ENCODE measurements around the gene MAP7. TPM values are rescaled to one million over a fixed set of nuclear protein-coding genes. Genes with fewer than 3 reads are reported as not detected.
A peak's percentile ranks its signal among the peaks of the same experiment; 100 is the strongest.
"Not testable (repeated sequence)": the region's sequence is repeated elsewhere in the genome, so short reads cannot be mapped to it uniquely, and the experiment has no call there.

MAP7 gene
- total and polyA plus RNA-seq, 2 experiments from 2014 or later = 0.76 to 0.79 TPM

GRCh38 chr6:136593748-136594490, 43.7 kb upstream of the MAP7 start:
- in situ Hi-C loops (cut with MboI) = no loop called here
- WGBS, 2 experiments (ENCODE audit: low coverage in 1 of 2, low lambda C conversion rate in 2 of 2, missing lambda C conversion rate in 2 of 2) = 34 to 41% methylated on average over 6 of the region's 6 CpGs

GRCh38 chr6:136592930-136593673, 42.9 kb upstream of the MAP7 start:
- Histone ChIP-seq H3K9me2 (ENCODE audit: insufficient read depth) (no peaks in the 10 kb centered on the region), H3K4me3 (peak overlapping the region; percentile 50), H3K79me2 (ENCODE audit: insufficient read depth) (no peaks in the 10 kb centered on the region), H3K36me3 (ENCODE audit: low read depth) (no peaks in the 10 kb centered on the region), H3K4me2 (ENCODE audit: unreplicated experiment) (peak overlapping the region; percentile 82), H3F3A (ENCODE audit: insufficient read depth) (peaks cover 26% of the 10 kb centered on the region), H3K4me1 (ENCODE audit: insufficient read depth) (peaks cover 21% of the 10 kb centered on the region), H3K9ac (peak overlapping the region; percentile 66), H3K27ac (peak overlapping the region; percentile 92), H3K9me3 (ENCODE audit: low read depth) (no peaks in the 10 kb centered on the region), H4K20me1 (ENCODE audit: insufficient read depth) (no peaks in the 10 kb centered on the region), H2AFZ (peak overlapping the region; percentile 46), H3K27me3 (replicated peaks; ENCODE audit: insufficient read depth) (no peaks in the 10 kb centered on the region)
- peak; percentile 83 for DNase-seq
- in situ Hi-C loops (cut with MboI) = no loop called here
- TF ChIP-seq EZH2 (IDR thresholded peaks at IDR 0.05; ENCODE audit: insufficient read depth, poor library complexity, severe bottlenecking) (no peak), EZH2phosphoT487 (IDR thresholded peaks at IDR 0.05; ENCODE audit: insufficient read depth, low read depth) (no peak)
- 38 to 47% methylated on average over 2 of the region's 2 CpGs for WGBS, 2 experiments (ENCODE audit: low coverage in 1 of 2, low lambda C conversion rate in 2 of 2, missing lambda C conversion rate in 2 of 2)

More at GRCh38 chr6:136593748-136594490, 43.7 kb upstream of the MAP7 start:
- no peaks in the 10 kb centered on the region for H3K36me3 ChIP-seq (ENCODE audit: low read depth)
- H3K79me2 ChIP-seq (ENCODE audit: insufficient read depth) = no peaks in the 10 kb centered on the region
- H2AFZ ChIP-seq = peak overlapping the region; percentile 46
- H4K20me1 ChIP-seq (ENCODE audit: insufficient read depth) = no peaks in the 10 kb centered on the region
- 0 out of 2 replicates have a peak, but pooled peaks have one; percentile 76 for TF ChIP-seq EZH2phosphoT487 (IDR thresholded peaks at IDR 0.05; ENCODE audit: insufficient read depth, low read depth)
- TF ChIP-seq EZH2 (IDR thresholded peaks at IDR 0.05; ENCODE audit: insufficient read depth, poor library complexity, severe bottlenecking) = no peak
- H3K9me3 ChIP-seq (ENCODE audit: low read depth) = no peaks in the 10 kb centered on the region
- DNase-seq = peak; percentile 96
- H3K4me1 ChIP-seq (ENCODE audit: insufficient read depth) = peaks cover 21% of the 10 kb centered on the region
- peak overlapping the region; percentile 82 for H3K4me2 ChIP-seq (ENCODE audit: unreplicated experiment)
- H3K9ac ChIP-seq = peak overlapping the region; percentile 66
- H3K9me2 ChIP-seq (ENCODE audit: insufficient read depth) = no peaks in the 10 kb centered on the region
- H3K27me3 ChIP-seq (replicated peaks; ENCODE audit: insufficient read depth) = no peaks in the 10 kb centered on the region
- peak overlapping the region; percentile 50 for H3K4me3 ChIP-seq
- peaks cover 26% of the 10 kb centered on the region for H3F3A ChIP-seq (ENCODE audit: insufficient read depth)
- H3K27ac ChIP-seq = peak overlapping the region; percentile 92

GRCh38 chr6:136591617-136592016, 41.4 kb upstream of the MAP7 start:
- Histone ChIP-seq H3K27ac (no peak overlapping the region), H2AFZ (no peak overlapping the region), H3K9ac (no peak overlapping the region), H3K4me1 (ENCODE audit: insufficient read depth) (peaks cover 26% of the 10 kb centered on the region), H4K20me1 (ENCODE audit: insufficient read depth) (no peaks in the 10 kb centered on the region), H3K36me3 (ENCODE audit: low read depth) (no peaks in the 10 kb centered on the region), H3K9me3 (ENCODE audit: low read depth) (no peaks in the 10 kb centered on the region), H3K27me3 (replicated peaks; ENCODE audit: insufficient read depth) (no peaks in the 10 kb centered on the region), H3K9me2 (ENCODE audit: insufficient read depth) (no peaks in the 10 kb centered on the region), H3K4me2 (ENCODE audit: unreplicated experiment) (no peak overlapping the region), H3K79me2 (ENCODE audit: insufficient read depth) (no peaks in the 10 kb centered on the region), H3F3A (ENCODE audit: insufficient read depth) (peaks cover 30% of the 10 kb centered on the region), H3K4me3 (no peak overlapping the region)
- in situ Hi-C loops (cut with MboI) = no loop called here
- 92 to 100% methylated on average over 1 of the region's 1 CpG for WGBS, 2 experiments (ENCODE audit: low coverage in 1 of 2, low lambda C conversion rate in 2 of 2, missing lambda C conversion rate in 2 of 2)
- TF ChIP-seq EZH2 (IDR thresholded peaks at IDR 0.05; ENCODE audit: insufficient read depth, poor library complexity, severe bottlenecking) (no peak), EZH2phosphoT487 (IDR thresholded peaks at IDR 0.05; ENCODE audit: insufficient read depth, low read depth) (no peak)
- DNase-seq = no peak

- H3K79me2 ChIP-seq (ENCODE audit: insufficient read depth); H3K9me3 ChIP-seq (ENCODE audit: low read depth); H3K9me2 ChIP-seq (ENCODE audit: insufficient read depth); H3K27me3 ChIP-seq (replicated peaks; ENCODE audit: insufficient read depth); DNase-seq; H3K4me2 ChIP-seq (ENCODE audit: unreplicated experiment); H3K27ac ChIP-seq; H4K20me1 ChIP-seq (ENCODE audit: insufficient read depth); H3K9ac ChIP-seq; in situ Hi-C loops (cut with MboI); H3K4me3 ChIP-seq; H3K36me3 ChIP-seq (ENCODE audit: low read depth); H2AFZ ChIP-seq: not testable (repeated sequence)
- Histone ChIP-seq H3F3A (ENCODE audit: insufficient read depth) (peaks cover 35% of the 10 kb centered on the region), H3K4me1 (ENCODE audit: insufficient read depth) (peaks cover 34% of the 10 kb centered on the region)
- WGBS, 2 experiments (ENCODE audit: low coverage in 1 of 2, low lambda C conversion rate in 2 of 2, missing lambda C conversion rate in 2 of 2) = 96 to 100% methylated on average over 2 of the region's 2 CpGs
Observed at GRCh38 chr6:136590846-136591245, 40.6 kb upstream of the MAP7 start.

Measured in GM23248 (cell line).